HTR-8/SVneo (cell line): Measurements from ENCODE around the gene NRDC.
"Not testable (repeated sequence)": the region's sequence is repeated elsewhere in the genome, so short reads cannot be mapped to it uniquely, and the experiment has no call there.

Experiments used
- DNase-seq: peaks from one replicate; pipeline ENCODE4 v3.0.0; 2011; ENCODE audit warnings: low spot score, mixed read lengths; ENCODE audit not compliant: insufficient read length
- FAIRE-seq: peaks from 2 replicates; lab custom pipeline; 2011; peaks lifted over from hg19 to GRCh38; lab: Jason Lieb, UNC

The NRDC gene

DNA sequence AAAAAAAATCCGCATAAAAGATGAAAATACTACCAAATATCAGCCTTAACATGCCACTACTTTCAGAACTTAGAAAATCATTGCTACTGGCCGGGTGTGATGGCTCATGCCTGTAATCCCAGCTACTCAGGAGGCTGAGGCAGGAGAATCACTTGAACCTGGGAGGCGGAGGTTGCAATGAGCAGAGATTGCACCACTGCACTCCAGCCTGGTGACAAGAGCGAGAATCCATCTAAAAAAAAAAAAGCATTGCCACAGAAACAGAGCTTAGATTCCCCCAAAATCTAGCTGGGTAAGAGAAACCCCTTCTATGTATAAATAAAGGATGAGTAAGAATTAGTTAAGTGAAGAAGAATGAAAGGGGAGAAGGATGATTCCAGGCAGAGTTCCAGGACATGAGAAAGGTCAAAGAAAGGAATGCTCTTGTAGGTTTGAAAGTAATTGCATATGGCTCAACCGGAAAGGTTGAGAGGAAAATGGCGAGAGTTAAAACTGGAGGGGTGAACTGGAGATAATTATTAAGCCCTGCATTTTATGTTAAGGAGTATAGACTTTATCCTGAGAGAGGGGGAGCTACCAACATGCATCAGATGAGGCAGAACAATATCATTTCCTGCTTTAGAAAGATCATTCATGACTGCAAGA, 19.7 kb upstream of the NRDC start:
- no peak for DNase-seq
- FAIRE-seq: no peak

- FAIRE-seq (no peak), DNase-seq (no peak)
These were observed 19.1 kb upstream of the NRDC start for GRCh38 chr1:51897699-51898031.

- not testable (repeated sequence) for DNase-seq, FAIRE-seq
These were observed 16.2 kb upstream of the NRDC start for GRCh38 chr1:51894748-51895147.

GRCh38 chr1:51878308-51878615, 265 bp downstream of the NRDC start:
- DNase-seq (no peak), FAIRE-seq (no peak)

GRCh38 chr1:51877434-51878307, 856 bp downstream of the NRDC start:
- FAIRE-seq (no peak), DNase-seq (no peak)

DNA sequence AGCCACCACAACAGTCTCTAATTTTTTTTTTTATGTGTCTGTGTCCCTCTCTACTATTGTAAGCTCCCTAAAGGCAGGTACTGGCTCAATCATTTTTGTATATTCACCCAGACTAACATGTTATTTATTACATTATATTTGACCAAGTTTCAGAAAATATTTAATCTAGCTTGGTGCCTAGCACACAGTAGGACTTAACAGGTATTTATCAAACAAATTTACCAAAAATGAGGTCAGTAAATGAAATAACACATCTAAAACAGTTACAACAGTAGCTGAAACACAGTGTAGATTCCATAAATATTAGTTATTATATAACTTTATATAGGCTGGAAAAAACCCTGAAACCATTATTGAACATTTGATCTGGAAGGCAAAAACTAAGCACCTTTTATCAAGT, 2.7 kb downstream of the NRDC start:
- DNase-seq: no peak
- no peak for FAIRE-seq

- FAIRE-seq (no peak), DNase-seq (no peak)
These were observed 3.2 kb downstream of the NRDC start for GRCh38 chr1:51875291-51875772.

GRCh38 chr1:51873270-51873669, 5.3 kb downstream of the NRDC start:
- not testable (repeated sequence) for FAIRE-seq

DNA sequence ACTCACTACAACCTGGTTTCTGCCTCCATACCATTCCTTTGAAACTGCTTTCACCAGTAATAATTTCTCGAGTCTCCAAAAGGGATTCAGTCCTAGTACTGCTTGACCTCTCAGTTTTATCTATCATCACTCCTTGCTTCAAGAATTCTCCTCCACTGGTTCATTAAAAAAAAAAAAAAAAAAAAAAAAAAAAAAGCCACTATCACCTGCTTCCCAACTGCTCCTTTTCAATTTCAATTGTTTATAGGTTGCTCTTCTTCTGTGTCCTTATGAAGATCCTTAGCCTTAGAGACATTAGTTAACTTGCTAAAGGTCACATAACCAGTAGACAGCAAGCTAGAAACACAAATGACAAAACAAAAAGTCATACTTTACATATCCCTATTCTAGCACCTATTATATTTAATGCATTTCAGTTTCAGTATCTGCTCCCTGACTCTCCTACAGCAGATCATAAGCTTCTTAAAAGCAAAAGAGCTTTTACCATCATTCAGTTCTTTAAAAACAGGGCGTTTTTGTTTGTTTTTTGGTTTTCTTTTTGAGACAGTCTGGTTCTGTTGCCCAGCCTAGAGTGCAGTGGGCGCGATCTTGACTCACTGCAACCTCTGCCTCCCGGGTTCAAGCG, 7.1 kb downstream of the NRDC start:
- no peak for FAIRE-seq
- DNase-seq: no peak

More at GRCh38 chr1:51873270-51873669, 5.3 kb downstream of the NRDC start:
- DNase-seq: not testable (repeated sequence)

GRCh38 chr1:51870603-51871350, 7.8 kb downstream of the NRDC start:
- FAIRE-seq (no peak), DNase-seq (no peak)

GRCh38 chr1:51867479-51868232, 10.9 kb downstream of the NRDC start:
- FAIRE-seq: no peak
- DNase-seq: no peak

- FAIRE-seq (no peak), DNase-seq (no peak)
These were observed 15.1 kb downstream of the NRDC start for GRCh38 chr1:51863384-51863783.

- DNase-seq: no peak
These were observed 16.9 kb downstream of the NRDC start for GRCh38 chr1:51861669-51862068.

GRCh38 chr1:51859735-51860134, 18.8 kb downstream of the NRDC start:
- DNase-seq (no peak), FAIRE-seq (no peak)

More at GRCh38 chr1:51861669-51862068, 16.9 kb downstream of the NRDC start:
- FAIRE-seq: no peak

- FAIRE-seq (no peak), DNase-seq (no peak)
These were observed 19.2 kb downstream of the NRDC start for GRCh38 chr1:51859333-51859732.

DNA sequence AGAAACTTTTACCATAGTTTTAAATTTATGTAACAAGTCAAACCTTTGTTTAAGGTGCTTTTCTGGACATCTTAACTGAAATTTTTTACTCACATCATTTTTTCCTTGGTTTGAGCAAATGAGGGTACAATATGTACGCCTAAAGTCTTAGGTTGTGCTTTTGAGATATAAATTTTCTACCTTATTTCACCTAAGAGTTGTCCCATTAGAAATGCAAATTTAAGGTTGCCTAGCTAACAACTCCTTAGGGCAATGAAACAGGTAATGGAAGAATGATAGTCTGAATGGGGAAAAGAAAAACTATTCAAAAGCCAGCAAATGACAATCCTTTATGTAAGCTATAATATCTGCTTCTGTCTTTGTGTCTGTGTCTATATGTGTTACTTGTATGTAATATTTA, 19.6 kb downstream of the NRDC start:
- FAIRE-seq (no peak), DNase-seq (no peak)

- DNase-seq (no peak), FAIRE-seq (no peak)
These were observed 21.8 kb downstream of the NRDC start for GRCh38 chr1:51856745-51857144.

GRCh38 chr1:51855624-51856023, 22.9 kb downstream of the NRDC start:
- FAIRE-seq (no peak), DNase-seq (no peak)

DNA sequence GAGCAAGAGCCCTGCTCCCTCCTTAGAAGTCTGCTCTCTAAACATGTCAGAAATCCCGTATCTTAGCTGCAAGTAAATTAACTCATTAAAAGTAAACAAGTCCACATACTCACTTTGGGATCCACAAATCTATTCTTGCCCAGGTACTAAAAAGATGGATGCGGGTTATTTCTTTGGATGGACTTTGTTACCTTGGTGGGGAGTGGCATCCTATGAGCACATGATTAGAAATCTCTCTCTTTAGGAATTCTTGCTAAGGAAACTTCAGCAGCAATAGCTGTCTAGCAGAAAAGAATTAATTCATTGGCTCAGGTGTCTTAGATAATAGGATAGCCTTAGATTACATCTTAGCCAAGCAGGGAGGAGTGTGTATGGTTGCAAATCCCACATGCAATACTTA, 25.2 kb downstream of the NRDC start:
- FAIRE-seq: no peak

GRCh38 chr1:51851882-51852396, 26.6 kb downstream of the NRDC start:
- DNase-seq (no peak), FAIRE-seq (no peak)

More for the DNA sequence above, 25.2 kb downstream of the NRDC start:
- no peak for DNase-seq
